ENCODE results near the gene KRTAP10-10. TPM values are rescaled to one million over a fixed set of nuclear protein-coding genes. Genes with fewer than 3 reads are reported as not detected.

Gene KRTAP10-10
- total and polyA plus RNA-seq, 2 donors (not counting 1 experiment from before 2014, with no cell fraction given) = not detected

DNA sequence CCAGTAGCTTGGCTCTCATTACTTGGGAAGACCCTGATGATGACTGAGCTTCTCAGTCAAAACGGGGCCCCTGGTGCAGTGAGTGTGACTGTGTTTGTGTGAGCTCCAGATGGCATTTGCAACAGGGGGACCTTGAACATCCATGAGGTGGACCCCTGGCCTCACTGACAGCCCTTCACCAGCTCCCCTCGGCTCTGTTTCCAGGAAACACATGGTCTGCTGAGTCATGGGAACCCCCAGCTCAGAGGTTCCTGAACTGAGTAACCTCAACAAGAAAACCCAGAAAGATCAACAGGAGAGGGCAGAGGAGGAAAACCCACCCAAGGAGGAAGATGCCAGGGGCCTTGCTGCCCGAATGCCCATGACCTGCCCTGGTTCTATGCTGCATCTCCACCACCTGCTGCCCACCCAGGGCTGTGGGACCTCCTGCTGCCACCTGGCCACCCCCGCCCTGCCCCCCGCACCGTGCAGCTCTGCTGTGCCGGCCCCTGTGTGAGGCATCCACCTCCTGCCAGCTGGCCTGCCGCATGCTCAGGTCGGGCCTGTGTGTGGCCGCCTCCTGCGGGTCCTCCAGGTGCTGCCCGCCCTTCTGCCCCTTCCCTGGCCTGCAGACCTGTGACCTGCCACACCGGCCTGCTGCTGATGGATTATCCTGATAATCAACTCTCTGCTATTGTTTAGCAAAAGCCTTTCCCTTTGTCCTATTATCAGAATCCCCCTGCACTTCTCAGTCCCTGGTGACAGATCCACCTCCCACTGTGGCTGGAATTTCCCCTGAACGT, 49.0 kb downstream of the KRTAP10-10 start:
- H3K4me3 ChIP-seq (ENCODE audit: control extremely low read depth in 1 of 5, extremely low read depth in 1 of 5, insufficient read depth in 1 of 5, low read depth in 2 of 5, low read length in 4 of 5) = no peak overlapping the region
- TF ChIP-seq EZH2 (IDR thresholded peaks at IDR 0.05; ENCODE audit: borderline replicate concordance, insufficient read depth, low read depth, low read length, poor library complexity, severe bottlenecking) (no peak), CTCF (IDR thresholded peaks at IDR 0.05) (no peak)
- no peak overlapping the region for H3K4me3 Mint-ChIP-seq
- peaks cover 0 to 17% (median 0%) of the 10 kb centered on the region in 4 experiments for H3K27me3 ChIP-seq (replicated peaks in 1 of 4; ENCODE audit: control extremely low read depth in 1 of 4, control insufficient read depth in 3 of 4, insufficient read depth in 4 of 4, low read length in 3 of 4)
- no peak overlapping the region for H3K27ac ChIP-seq (ENCODE audit: low read length in 2 of 2)
- ATAC-seq (ENCODE audit: low read depth) (no peak), DNase-seq (no peak)
- H3K36me3 ChIP-seq (replicated peaks in 1 of 2; ENCODE audit: control extremely low read depth in 1 of 2, control insufficient read depth in 1 of 2, extremely low read depth in 1 of 2, insufficient read depth in 2 of 2, low read length in 1 of 2) = no peaks in the 10 kb centered on the region
- H2AFZ ChIP-seq (ENCODE audit: insufficient read depth, low read depth, low read length, poor library complexity, severe bottlenecking) = no peak overlapping the region
- no peak overlapping the region for H3K9ac ChIP-seq (ENCODE audit: low read length)
- H3K9me3 Mint-ChIP-seq (ENCODE audit: insufficient read depth) = no peaks in the 10 kb centered on the region
- peaks cover 51% of the 10 kb centered on the region for H3K27me3 Mint-ChIP-seq
- intact Hi-C loops (cut with micrococcal nuclease) = no loop called here
- H3K9me3 ChIP-seq (ENCODE audit: control extremely low read depth in 1 of 3, control insufficient read depth in 2 of 3, insufficient read depth in 1 of 3, low read length in 2 of 3) = peaks cover 0 to 4% (median 0%) of the 10 kb centered on the region in 3 donors
- H3K27ac Mint-ChIP-seq = no peak overlapping the region
- no peaks in the 10 kb centered on the region for H3K79me2 ChIP-seq (ENCODE audit: control insufficient read depth, insufficient read depth, low read length)
- ChIA-PET POLR2A (no interaction called here), CTCF (no interaction called here)
- H3K4me1 ChIP-seq (ENCODE audit: control insufficient read depth in 2 of 2, insufficient read depth in 2 of 2, low read length in 2 of 2) = no peaks in the 10 kb centered on the region
- no peaks in the 10 kb centered on the region for H3K4me1 Mint-ChIP-seq
- H4K20me1 ChIP-seq (ENCODE audit: control insufficient read depth, insufficient read depth, low read length, poor library complexity, severe bottlenecking) = no peaks in the 10 kb centered on the region
- H3K4me2 ChIP-seq (replicated peaks; ENCODE audit: low read depth, low read length, poor library complexity, severe bottlenecking) = no peak overlapping the region
- WGBS (ENCODE audit: insufficient coverage) = 40% methylated on average over 13 of the region's 14 CpGs

DNA sequence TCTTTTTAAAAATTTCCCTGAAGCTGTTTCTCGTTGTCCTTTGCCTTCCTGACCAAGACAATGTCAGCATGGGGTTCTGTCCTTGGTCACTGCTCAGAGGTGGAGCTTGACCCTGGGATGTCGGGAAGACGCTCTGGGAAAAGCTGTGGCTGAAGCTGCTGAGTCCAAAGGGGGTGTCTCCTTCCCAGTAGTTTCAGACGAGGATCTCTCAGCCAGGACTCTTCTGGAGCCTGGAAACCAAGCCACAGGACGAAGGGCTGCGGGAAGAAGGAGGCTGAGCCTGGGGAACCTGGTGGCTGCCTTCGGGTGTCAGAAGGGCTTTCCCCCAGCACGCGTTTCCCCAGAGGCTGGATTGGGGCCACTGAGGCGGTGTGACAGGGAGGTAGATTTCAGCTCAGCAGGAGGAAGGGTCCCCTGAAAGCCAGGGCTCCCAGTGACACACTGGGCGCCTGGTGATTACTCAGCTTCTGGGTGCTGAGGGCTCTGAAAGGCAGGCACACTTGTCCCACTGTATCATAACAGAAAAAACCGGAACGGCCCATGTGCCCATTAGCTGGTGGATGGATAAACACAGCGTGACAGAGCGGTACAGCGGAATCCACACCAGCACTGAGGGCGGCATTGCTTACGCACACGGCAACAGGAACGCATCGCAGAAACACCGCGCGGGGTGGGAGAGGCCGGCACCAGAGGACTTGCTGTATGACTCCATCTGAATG, 49.8 kb downstream of the KRTAP10-10 start:
- Histone ChIP-seq H3K27me3 (replicated peaks in 1 of 4; ENCODE audit: control extremely low read depth in 1 of 4, control insufficient read depth in 3 of 4, insufficient read depth in 4 of 4, low read length in 3 of 4) (peaks cover 0 to 17% (median 0%) of the 10 kb centered on the region in 4 experiments), H3K79me2 (ENCODE audit: control insufficient read depth, insufficient read depth, low read length) (no peaks in the 10 kb centered on the region), H3K36me3 (replicated peaks in 1 of 2; ENCODE audit: control extremely low read depth in 1 of 2, control insufficient read depth in 1 of 2, extremely low read depth in 1 of 2, insufficient read depth in 2 of 2, low read length in 1 of 2) (no peaks in the 10 kb centered on the region), H3K4me3 (ENCODE audit: control extremely low read depth in 1 of 5, extremely low read depth in 1 of 5, insufficient read depth in 1 of 5, low read depth in 2 of 5, low read length in 4 of 5) (no peak overlapping the region), H3K9ac (ENCODE audit: low read length) (no peak overlapping the region), H3K4me2 (replicated peaks; ENCODE audit: low read depth, low read length, poor library complexity, severe bottlenecking) (no peak overlapping the region), H2AFZ (ENCODE audit: insufficient read depth, low read depth, low read length, poor library complexity, severe bottlenecking) (no peak overlapping the region), H4K20me1 (ENCODE audit: control insufficient read depth, insufficient read depth, low read length, poor library complexity, severe bottlenecking) (no peaks in the 10 kb centered on the region), H3K27ac (ENCODE audit: low read length in 2 of 2) (no peak overlapping the region), H3K4me1 (ENCODE audit: control insufficient read depth in 2 of 2, insufficient read depth in 2 of 2, low read length in 2 of 2) (no peaks in the 10 kb centered on the region), H3K9me3 (ENCODE audit: control extremely low read depth in 1 of 3, control insufficient read depth in 2 of 3, insufficient read depth in 1 of 3, low read length in 2 of 3) (peaks cover 0 to 4% (median 0%) of the 10 kb centered on the region in 3 donors)
- Mint-ChIP-seq H3K9me3 (ENCODE audit: insufficient read depth) (no peaks in the 10 kb centered on the region), H3K4me1 (no peaks in the 10 kb centered on the region), H3K27me3 (peaks cover 49% of the 10 kb centered on the region), H3K27ac (no peak overlapping the region), H3K4me3 (no peak overlapping the region)
- WGBS (ENCODE audit: insufficient coverage) = 90% methylated on average over 25 of the region's 25 CpGs
- DNase-seq (no peak), ATAC-seq (ENCODE audit: low read depth) (no peak)
- CTCF ChIA-PET = no interaction called here
- intact Hi-C loops (cut with micrococcal nuclease) = no loop called here
- TF ChIP-seq CTCF (IDR thresholded peaks at IDR 0.05) (no peak), EZH2 (IDR thresholded peaks at IDR 0.05; ENCODE audit: borderline replicate concordance, insufficient read depth, low read depth, low read length, poor library complexity, severe bottlenecking) (no peak)
- POLR2A ChIA-PET = no interaction called here

Measured in B cell (primary cell).